Measurements from ENCODE around the gene CRACR2A.

Gene CRACR2A

GRCh38 chr12:3752741-3753486 lies at the start of gene CRACR2A:
TSS of gene CRACR2A (minus strand) at chr12:3753109. CDS start at chr12:3696999, 56,110 bp downstream.
- Mint-ChIP-seq H3K4me3 (peak within 1 kb of the TSS; percentile 83 to 86), H3K4me1 (peaks cover 50% of the 10 kb centered on the region), H3K9me3 (no peaks in the 10 kb centered on the region), H3K27ac (peak within 1 kb of the TSS; percentile 98 to 99), H3K27me3 (no peaks in the 10 kb centered on the region)
- peak; percentile 92 to 94 for DNase-seq
- peak; percentile 88 for ATAC-seq

- no peaks in the 10 kb centered on the region for H3K27me3 Mint-ChIP-seq
- no peak overlapping the region for H3K4me3 Mint-ChIP-seq
- H3K9me3 Mint-ChIP-seq: no peaks in the 10 kb centered on the region
- DNase-seq (no peak), ATAC-seq (no peak)
- no peak overlapping the region for H3K27ac Mint-ChIP-seq
- H3K4me1 Mint-ChIP-seq: peaks cover 6% of the 10 kb centered on the region
Measured at GRCh38 chr12:3797531-3798048, 44.7 kb upstream of the CRACR2A start.

GRCh38 chr12:3795492-3796133 lies 42.7 kb upstream of the CRACR2A start:
- H3K4me3 Mint-ChIP-seq: no peak overlapping the region

GRCh38 chr12:3795066-3795465 lies 42.2 kb upstream of the CRACR2A start:
- Mint-ChIP-seq H3K9me3 (no peaks in the 10 kb centered on the region), H3K27ac (no peak overlapping the region), H3K4me3 (no peak overlapping the region), H3K4me1 (no peaks in the 10 kb centered on the region), H3K27me3 (no peaks in the 10 kb centered on the region)
- no peak for DNase-seq
- no peak for ATAC-seq

More at GRCh38 chr12:3795492-3796133, 42.7 kb upstream of the CRACR2A start:
- no peak overlapping the region for H3K27ac Mint-ChIP-seq
- peaks cover under 1% of the 10 kb centered on the region for H3K4me1 Mint-ChIP-seq
- no peaks in the 10 kb centered on the region for H3K27me3 Mint-ChIP-seq
- no peak for DNase-seq
- no peaks in the 10 kb centered on the region for H3K9me3 Mint-ChIP-seq
- no peak for ATAC-seq

GRCh38 chr12:3792623-3793288 lies 39.8 kb upstream of the CRACR2A start:
- no peaks in the 10 kb centered on the region for H3K9me3 Mint-ChIP-seq
- no peak overlapping the region for H3K4me3 Mint-ChIP-seq
- H3K4me1 Mint-ChIP-seq: no peaks in the 10 kb centered on the region
- DNase-seq: no peak
- no peak overlapping the region for H3K27ac Mint-ChIP-seq
- H3K27me3 Mint-ChIP-seq: no peaks in the 10 kb centered on the region
- no peak for ATAC-seq

- H3K27me3 Mint-ChIP-seq: no peaks in the 10 kb centered on the region
- no peak for ATAC-seq
- H3K4me1 Mint-ChIP-seq: no peaks in the 10 kb centered on the region
- H3K9me3 Mint-ChIP-seq: no peaks in the 10 kb centered on the region
- no peak overlapping the region for H3K27ac Mint-ChIP-seq
- no peak for DNase-seq
- no peak overlapping the region for H3K4me3 Mint-ChIP-seq
Measured at GRCh38 chr12:3791256-3791874, 38.5 kb upstream of the CRACR2A start.

GRCh38 chr12:3790642-3791041 lies 37.7 kb upstream of the CRACR2A start:
- Mint-ChIP-seq H3K4me1 (no peaks in the 10 kb centered on the region), H3K9me3 (no peaks in the 10 kb centered on the region), H3K27me3 (no peaks in the 10 kb centered on the region), H3K4me3 (no peak overlapping the region), H3K27ac (no peak overlapping the region)
- DNase-seq (no peak), ATAC-seq (no peak)

GRCh38 chr12:3789838-3790237 lies 36.9 kb upstream of the CRACR2A start:
- Mint-ChIP-seq H3K27me3 (no peaks in the 10 kb centered on the region), H3K9me3 (no peaks in the 10 kb centered on the region), H3K4me1 (no peaks in the 10 kb centered on the region), H3K4me3 (no peak overlapping the region), H3K27ac (no peak overlapping the region)
- ATAC-seq (no peak), DNase-seq (no peak)

GRCh38 chr12:3777206-3777809 lies 24.4 kb upstream of the CRACR2A start:
- no peaks in the 10 kb centered on the region for H3K9me3 Mint-ChIP-seq
- DNase-seq (peak in 1 of 2 donors; percentile 10), ATAC-seq (peak; percentile 64)
- H3K4me3 Mint-ChIP-seq: no peak overlapping the region
- H3K27ac Mint-ChIP-seq: no peak overlapping the region
- H3K27me3 Mint-ChIP-seq: no peaks in the 10 kb centered on the region
- peaks cover 3% of the 10 kb centered on the region for H3K4me1 Mint-ChIP-seq

GRCh38 chr12:3775385-3776035 lies 22.6 kb upstream of the CRACR2A start:
- Mint-ChIP-seq H3K27me3 (no peaks in the 10 kb centered on the region), H3K4me3 (no peak overlapping the region), H3K4me1 (peaks cover 5% of the 10 kb centered on the region), H3K27ac (no peak overlapping the region), H3K9me3 (no peaks in the 10 kb centered on the region)
- no peak for DNase-seq
- ATAC-seq: no peak

- peaks cover 5% of the 10 kb centered on the region for H3K4me1 Mint-ChIP-seq
- no peak overlapping the region for H3K27ac Mint-ChIP-seq
- no peak overlapping the region for H3K4me3 Mint-ChIP-seq
- no peaks in the 10 kb centered on the region for H3K27me3 Mint-ChIP-seq
- no peak for ATAC-seq
- no peaks in the 10 kb centered on the region for H3K9me3 Mint-ChIP-seq
- DNase-seq: no peak
Measured at GRCh38 chr12:3772380-3772779, 19.5 kb upstream of the CRACR2A start.

GRCh38 chr12:3771853-3772252 lies 18.9 kb upstream of the CRACR2A start:
- peaks cover 5% of the 10 kb centered on the region for H3K4me1 Mint-ChIP-seq

GRCh38 chr12:3770891-3771290 lies 18.0 kb upstream of the CRACR2A start:
- Mint-ChIP-seq H3K27me3 (no peaks in the 10 kb centered on the region), H3K9me3 (no peaks in the 10 kb centered on the region), H3K4me1 (peaks cover 5% of the 10 kb centered on the region), H3K4me3 (no peak overlapping the region), H3K27ac (no peak overlapping the region)
- DNase-seq (no peak), ATAC-seq (no peak)

More at GRCh38 chr12:3771853-3772252, 18.9 kb upstream of the CRACR2A start:
- H3K4me3 Mint-ChIP-seq: no peak overlapping the region
- H3K27ac Mint-ChIP-seq: no peak overlapping the region
- DNase-seq: no peak
- H3K9me3 Mint-ChIP-seq: no peaks in the 10 kb centered on the region
- no peaks in the 10 kb centered on the region for H3K27me3 Mint-ChIP-seq
- ATAC-seq: no peak

- Mint-ChIP-seq H3K27ac (no peak overlapping the region), H3K4me3 (no peak overlapping the region), H3K9me3 (no peaks in the 10 kb centered on the region), H3K27me3 (no peaks in the 10 kb centered on the region), H3K4me1 (peaks cover 5% of the 10 kb centered on the region)
- DNase-seq (no peak), ATAC-seq (no peak)
Measured at GRCh38 chr12:3768911-3769447, 16.1 kb upstream of the CRACR2A start.

Data from stimulated activated naive CD8-positive, alpha-beta T cell treated with anti-CD3 and anti-CD28 coated beads, Interleukin-15, amount 100 ng/mL, for 72 hours (primary cell).